Smooth muscle cell (in vitro differentiated cells): ENCODE data around the gene RFT1. TPM values are rescaled to one million over a fixed set of nuclear protein-coding genes. Genes with fewer than 3 reads are reported as not detected.

Source experiments
- DNase-seq: peaks from one replicate; lab custom pipeline; 2025; ENCODE audit not compliant: unreplicated experiment; lab: John Stamatoyannopoulos, UW
- H2AFZ ChIP-seq: fragments of 200-600 bp; sonication (generic); 2 replicates; pipeline ENCODE4 v1.6.0; 2016; ENCODE audit warnings: antibody characterized with exemption, low read depth, mild to moderate bottlenecking
- H3F3A ChIP-seq: fragments of 200-600 bp; sonication (generic); 2 replicates; pipeline ENCODE4 v1.6.0; 2017; ENCODE audit warnings: antibody characterized with exemption, low read depth
- H3K27ac ChIP-seq: fragments of 200-600 bp; sonication (generic); 2 replicates; pipeline ENCODE4 v1.5.1; 2016; ENCODE audit warnings: low read depth, mild to moderate bottlenecking
- H3K27me3 ChIP-seq: fragments of 200-600 bp; sonication (generic); 2 replicates; pipeline ENCODE4 v1.6.1; 2016; ENCODE audit warnings: low read depth, mild to moderate bottlenecking
- H3K36me3 ChIP-seq: fragments of 200-600 bp; sonication (generic); 2 replicates; pipeline ENCODE4 v1.5.1; 2016; ENCODE audit warnings: low read depth
- H3K4me1 ChIP-seq: fragments of 200-600 bp; sonication (generic); 2 replicates; pipeline ENCODE4 v1.5.1; 2016; ENCODE audit warnings: low read depth
- H3K4me2 ChIP-seq: fragments of 200-600 bp; sonication (generic); 2 replicates; pipeline ENCODE4 v1.6.0; 2016; ENCODE audit warnings: mild to moderate bottlenecking
- H3K4me3 ChIP-seq: fragments of 200-600 bp; sonication (generic); 2 replicates; pipeline ENCODE4 v1.5.1; 2016; ENCODE audit warnings: mild to moderate bottlenecking
- H3K79me2 ChIP-seq: fragments of 200-600 bp; sonication (generic); 2 replicates; pipeline ENCODE4 v1.6.0; 2016; ENCODE audit warnings: low read depth, mild to moderate bottlenecking
- H3K9ac ChIP-seq: fragments of 200-600 bp; sonication (generic); 2 replicates; pipeline ENCODE4 v1.6.0; 2016; ENCODE audit warnings: low read depth
- H3K9me3 ChIP-seq: fragments of 200-600 bp; sonication (generic); replicated peaks from 2 replicates; pipeline ENCODE4 v1.5.1; 2016; ENCODE audit warnings: low read depth
- H4K20me1 ChIP-seq: fragments of 200-600 bp; sonication (generic); 2 replicates; pipeline ENCODE4 v1.6.0; 2016; ENCODE audit warnings: low read depth
- WGBS: methylation state at CpG from one replicate; pipeline ENCODE4 v1.1.7; 2016; ENCODE audit warnings: low lambda C conversion rate; 5-methylcytosine and 5-hydroxymethylcytosine counted together
- polyA plus RNA-seq: library from polyadenylated mRNA; unstranded; fragments of >200 nt; fragmentation: Nextera tagmentation; extraction: Ambion mirVana; gene quantifications from 2 replicates; pipeline ENCODE4 v1.2.1, GENCODE V29; 2016
- total RNA-seq: library from RNA; depleted of rRNA; stranded (reverse); fragments of >200 nt; gene quantifications from 2 replicates; pipeline ENCODE4 v1.2.3, GENCODE V29; 2014
- TF ChIP-seq, protein P1 (sequence below): fragments of 200-600 bp; sonication (generic); IDR thresholded peaks from 2 replicates; pipeline ENCODE4 v1.5.1; 2017; ENCODE audit warnings: borderline replicate concordance, mild to moderate bottlenecking, antibody characterized with exemption; ENCODE audit not compliant: insufficient read depth, poor library complexity, severe bottlenecking

RFT1 gene
- total and polyA plus RNA-seq, 2 experiments from 2014 or later = 13.3 to 25.7 TPM

DNA sequence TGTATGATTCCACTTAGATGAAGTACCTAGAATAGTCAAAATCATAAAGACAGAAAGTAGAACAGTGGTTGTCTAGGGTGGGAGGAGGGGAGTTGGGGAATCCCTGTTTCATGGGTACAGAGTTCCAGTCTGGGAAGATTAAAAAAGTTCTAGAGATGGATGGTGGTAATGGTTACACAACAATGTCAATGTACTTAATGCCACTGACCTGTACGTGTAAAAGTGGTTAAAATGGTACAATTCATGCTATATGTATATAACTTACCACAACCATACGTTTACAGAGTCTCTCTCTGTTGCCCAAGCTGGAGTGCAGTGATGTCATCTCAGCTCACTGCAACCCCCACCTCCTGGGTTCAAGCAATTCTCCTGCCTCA is 90.9 kb downstream of the RFT1 start:
- DNase-seq = no peak
- TF ChIP-seq, protein P1, sequence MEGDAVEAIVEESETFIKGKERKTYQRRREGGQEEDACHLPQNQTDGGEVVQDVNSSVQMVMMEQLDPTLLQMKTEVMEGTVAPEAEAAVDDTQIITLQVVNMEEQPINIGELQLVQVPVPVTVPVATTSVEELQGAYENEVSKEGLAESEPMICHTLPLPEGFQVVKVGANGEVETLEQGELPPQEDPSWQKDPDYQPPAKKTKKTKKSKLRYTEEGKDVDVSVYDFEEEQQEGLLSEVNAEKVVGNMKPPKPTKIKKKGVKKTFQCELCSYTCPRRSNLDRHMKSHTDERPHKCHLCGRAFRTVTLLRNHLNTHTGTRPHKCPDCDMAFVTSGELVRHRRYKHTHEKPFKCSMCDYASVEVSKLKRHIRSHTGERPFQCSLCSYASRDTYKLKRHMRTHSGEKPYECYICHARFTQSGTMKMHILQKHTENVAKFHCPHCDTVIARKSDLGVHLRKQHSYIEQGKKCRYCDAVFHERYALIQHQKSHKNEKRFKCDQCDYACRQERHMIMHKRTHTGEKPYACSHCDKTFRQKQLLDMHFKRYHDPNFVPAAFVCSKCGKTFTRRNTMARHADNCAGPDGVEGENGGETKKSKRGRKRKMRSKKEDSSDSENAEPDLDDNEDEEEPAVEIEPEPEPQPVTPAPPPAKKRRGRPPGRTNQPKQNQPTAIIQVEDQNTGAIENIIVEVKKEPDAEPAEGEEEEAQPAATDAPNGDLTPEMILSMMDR = no peak
- H3F3A ChIP-seq = no peaks in the 10 kb centered on the region
- H3K36me3 ChIP-seq = no peaks in the 10 kb centered on the region
- no peak overlapping the region for H2AFZ ChIP-seq
- H4K20me1 ChIP-seq = peaks cover 7% of the 10 kb centered on the region
- H3K27me3 ChIP-seq = peaks cover 19% of the 10 kb centered on the region
- no peaks in the 10 kb centered on the region for H3K4me1 ChIP-seq
- peaks cover 4% of the 10 kb centered on the region for H3K79me2 ChIP-seq
- no peak overlapping the region for H3K4me2 ChIP-seq
- no peak overlapping the region for H3K9ac ChIP-seq
- no peak overlapping the region for H3K4me3 ChIP-seq
- no peaks in the 10 kb centered on the region for H3K9me3 ChIP-seq
- no peak overlapping the region for H3K27ac ChIP-seq
- 82% methylated on average over 2 of the region's 2 CpGs for WGBS

DNA sequence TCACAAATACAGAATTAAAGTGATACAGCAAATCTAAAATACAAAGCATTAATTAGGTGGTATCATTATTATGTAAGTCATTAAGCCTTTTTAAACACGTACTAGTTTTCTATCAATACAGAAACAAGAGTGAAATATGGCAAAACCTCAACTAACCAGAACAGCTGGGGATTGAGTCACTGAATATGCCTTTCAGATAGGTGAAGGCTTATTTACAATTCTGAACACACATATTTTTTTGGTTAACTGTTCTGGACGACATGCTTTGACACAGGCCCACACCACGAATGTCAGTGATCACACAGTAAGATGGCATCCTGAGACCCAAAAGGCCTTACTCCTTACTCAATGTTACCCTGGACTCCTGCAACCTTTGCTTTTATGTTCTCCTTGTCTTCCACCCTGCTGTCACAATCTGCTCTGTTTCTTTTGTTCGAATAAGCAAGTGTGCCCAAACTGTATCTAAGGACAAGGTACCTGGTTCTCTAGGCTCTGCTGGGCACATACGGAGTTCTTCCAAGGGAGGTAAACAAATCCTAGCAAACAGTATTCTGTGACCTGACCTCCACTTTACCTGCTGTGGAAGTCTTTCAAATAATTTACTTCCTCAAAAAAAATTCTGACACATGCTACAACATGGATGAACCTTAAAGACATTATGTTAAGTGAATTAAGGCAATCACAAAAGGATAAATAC is 91.4 kb downstream of the RFT1 start:
- H3K9ac ChIP-seq = no peak overlapping the region
- no peaks in the 10 kb centered on the region for H3K4me1 ChIP-seq
- H3K27me3 ChIP-seq = peaks cover 15% of the 10 kb centered on the region
- no peaks in the 10 kb centered on the region for H3K9me3 ChIP-seq
- H3K36me3 ChIP-seq = no peaks in the 10 kb centered on the region
- no peak overlapping the region for H3K27ac ChIP-seq
- 91% methylated on average over 5 of the region's 5 CpGs for WGBS
- peaks cover 4% of the 10 kb centered on the region for H3K79me2 ChIP-seq
- H4K20me1 ChIP-seq = peaks cover 7% of the 10 kb centered on the region
- H2AFZ ChIP-seq = no peak overlapping the region
- H3K4me3 ChIP-seq = no peak overlapping the region
- no peak for DNase-seq
- H3K4me2 ChIP-seq = no peak overlapping the region
- H3F3A ChIP-seq = no peaks in the 10 kb centered on the region
- TF ChIP-seq, protein P1 = no peak

Other genes with a start within 250 kb of the RFT1 start
- gene STIMATE, start 232.9 kb downstream of the RFT1 start, total RNA-seq = 12.8 and 13.1 TPM in 2 replicates
- gene STIMATE, start 232.9 kb downstream of the RFT1 start, polyA plus RNA-seq = 12.1 and 18.1 TPM in 2 replicates
- gene SFMBT1, start 84.4 kb downstream of the RFT1 start, total RNA-seq = 2.2 and 2.4 TPM in 2 replicates
- 1.3 and 1.4 TPM in 2 replicates for gene SFMBT1, start 84.4 kb downstream of the RFT1 start, polyA plus RNA-seq
- 6.1 and 6.5 TPM in 2 replicates for gene PRKCD, start 30.8 kb upstream of the RFT1 start, total RNA-seq
- 21.3 and 22.5 TPM in 2 replicates for gene PRKCD, start 30.8 kb upstream of the RFT1 start, polyA plus RNA-seq
- gene TKT, start 125.6 kb upstream of the RFT1 start, total RNA-seq = 106 and 138 TPM in 2 replicates
- 124 and 144 TPM in 2 replicates for gene TKT, start 125.6 kb upstream of the RFT1 start, polyA plus RNA-seq
- gene DCP1A, start 217.1 kb upstream of the RFT1 start, total RNA-seq = 24.7 and 29.6 TPM in 2 replicates
- 43.5 and 51.3 TPM in 2 replicates for gene DCP1A, start 217.1 kb upstream of the RFT1 start, polyA plus RNA-seq